MCF 10A (cell line): Measurements from ENCODE around the gene RTN4IP1. TPM values are rescaled to one million over a fixed set of nuclear protein-coding genes. Genes with fewer than 3 reads are reported as not detected.

Source experiments
- BruUV-seq: library from RNA; stranded (reverse); fragments of 400-500 nt; replicated peaks from 2 replicates; lab custom pipeline; 2021; lab: Mats Ljungman, UMichigan
- CTCF ChIA-PET: fragments of 300-600 bp; sonication (Branson Sonifier 250); formaldehyde crosslinking; extraction: SDS; loops from one replicate; lab custom pipeline; 2021; ENCODE audit warnings: antibody characterized with exemption, inconsistent platforms; lab: Yijun Ruan, JAX
- POLR2A ChIA-PET: fragments of 300-600, 350-650 bp; sonication (Branson Sonifier 250); formaldehyde crosslinking; extraction: SDS; loops from one replicate; lab custom pipeline; 2020; ENCODE audit warnings: antibody characterized with exemption, inconsistent platforms; lab: Yijun Ruan, JAX
- DNase-seq: peaks from one replicate; pipeline ENCODE4 v3.0.0-alpha.2; 2018; ENCODE audit not compliant: unreplicated experiment
- H3K27ac Mint-ChIP-seq: one replicate; pipeline ENCODE4 v1.8.0; 2022; ENCODE audit warnings: mild to moderate bottlenecking, low read depth, mixed read lengths; ENCODE audit not compliant: unreplicated experiment
- H3K27me3 Mint-ChIP-seq: one replicate; pipeline ENCODE4 v1.8.0; 2022; ENCODE audit warnings: mixed read lengths; ENCODE audit not compliant: insufficient read depth, unreplicated experiment
- H3K36me3 Mint-ChIP-seq: one replicate; pipeline ENCODE4 v1.8.0; 2022; ENCODE audit warnings: mild to moderate bottlenecking, moderate library complexity, mixed read lengths; ENCODE audit not compliant: insufficient read depth, unreplicated experiment
- H3K4me1 Mint-ChIP-seq: one replicate; pipeline ENCODE4 v1.8.0; 2022; ENCODE audit warnings: mixed read lengths; ENCODE audit not compliant: insufficient read depth, unreplicated experiment
- H3K4me3 Mint-ChIP-seq: one replicate; pipeline ENCODE4 v1.8.0; 2022; ENCODE audit warnings: mild to moderate bottlenecking, moderate library complexity, mixed read lengths; ENCODE audit not compliant: unreplicated experiment
- H3K9me3 Mint-ChIP-seq: one replicate; pipeline ENCODE4 v1.8.0; 2022; ENCODE audit warnings: mixed read lengths; ENCODE audit not compliant: unreplicated experiment
- CTCF ChIP-seq: fragments of 200-600 bp; IDR thresholded peaks from one replicate; pipeline ENCODE4 v1.8.0; 2022; ENCODE audit warnings: antibody characterized with exemption, mild to moderate bottlenecking; ENCODE audit not compliant: unreplicated experiment
- intact Hi-C: fragments of 100-400 bp; cut with micrococcal nuclease; formaldehyde crosslinking; loops from 2 replicates; pipeline ENCODE4 v1.14.1; 2022
- total RNA-seq: library from RNA; stranded (reverse); gene quantifications from 2 replicates; pipeline ENCODE4 v1.2.3, GENCODE V29; 2022

Gene RTN4IP1
- total RNA-seq, 1 experiment from 2014 or later = 6.5 TPM

DNA sequence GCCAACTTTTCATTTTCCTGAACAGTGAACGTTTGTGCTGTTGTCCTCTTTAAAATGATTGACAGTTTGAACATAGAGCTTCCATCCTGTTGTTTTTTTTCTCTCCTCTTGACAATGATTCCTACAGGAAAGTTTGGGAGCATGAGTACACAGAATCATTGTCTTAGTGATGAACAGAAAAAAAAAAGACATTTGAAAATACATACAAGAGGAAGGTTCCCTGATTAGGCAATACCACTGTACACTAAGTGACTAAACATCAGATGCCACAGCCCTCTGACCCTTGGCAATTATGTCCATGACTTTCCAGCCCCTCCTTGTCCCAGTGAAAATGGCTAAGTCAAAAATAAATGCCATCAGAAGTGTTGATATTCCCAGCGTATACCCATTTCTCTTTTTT is 71.5 kb downstream of the RTN4IP1 start:
- TF ChIP-seq CTCF = no peak
- POLR2A ChIA-PET = interaction anchor here (0.9 to 9.1 kb wide), 4 partner anchors 32 to 83 kb away, joined by 3 to 80 read pairs (median 4); no protein-coding TSS in a partner anchor
- intact Hi-C loops = loop anchor here (2.0 kb wide), 1 partner anchor 223 kb away; no protein-coding TSS in a partner anchor
- BruUV-seq = no TSS peak
- CTCF ChIA-PET = interaction anchor here (0.7 to 21.3 kb wide), 5 partner anchors 8 to 1257 kb away, joined by 3 to 404 read pairs (median 5); no protein-coding TSS in a partner anchor
- Mint-ChIP-seq H3K4me1 (peaks cover 30% of the 10 kb centered on the region), H3K4me3 (no peak overlapping the region), H3K27me3 (no peaks in the 10 kb centered on the region), H3K9me3 (no peaks in the 10 kb centered on the region), H3K27ac (peak overlapping the region; percentile 52), H3K36me3 (peaks cover 81% of the 10 kb centered on the region)
- peak; percentile 48 for DNase-seq

- H3K27ac Mint-ChIP-seq = no peak overlapping the region
- no TSS peak for BruUV-seq
- ChIA-PET POLR2A (interaction anchor here (1.7 to 9.1 kb wide), 2 partner anchors 45 to 83 kb away, joined by 3 to 80 read pairs; no protein-coding TSS in a partner anchor), CTCF (interaction anchor here (0.8 to 21.3 kb wide), 9 partner anchors 9 to 110 kb away, joined by 3 to 404 read pairs (median 4); no protein-coding TSS in a partner anchor)
- no peaks in the 10 kb centered on the region for H3K27me3 Mint-ChIP-seq
- no peaks in the 10 kb centered on the region for H3K9me3 Mint-ChIP-seq
- no peak overlapping the region for H3K4me3 Mint-ChIP-seq
- peaks cover 23% of the 10 kb centered on the region for H3K4me1 Mint-ChIP-seq
- intact Hi-C loops = loop anchor here (1.0 to 2.0 kb wide), 3 partner anchors 44 to 222 kb away; no protein-coding TSS in a partner anchor
- H3K36me3 Mint-ChIP-seq = peaks cover 89% of the 10 kb centered on the region
- DNase-seq = no peak
- TF ChIP-seq CTCF = peak; percentile 38
Observed at GRCh38 chr6:106556368-106556960, 72.8 kb downstream of the RTN4IP1 start.

DNA sequence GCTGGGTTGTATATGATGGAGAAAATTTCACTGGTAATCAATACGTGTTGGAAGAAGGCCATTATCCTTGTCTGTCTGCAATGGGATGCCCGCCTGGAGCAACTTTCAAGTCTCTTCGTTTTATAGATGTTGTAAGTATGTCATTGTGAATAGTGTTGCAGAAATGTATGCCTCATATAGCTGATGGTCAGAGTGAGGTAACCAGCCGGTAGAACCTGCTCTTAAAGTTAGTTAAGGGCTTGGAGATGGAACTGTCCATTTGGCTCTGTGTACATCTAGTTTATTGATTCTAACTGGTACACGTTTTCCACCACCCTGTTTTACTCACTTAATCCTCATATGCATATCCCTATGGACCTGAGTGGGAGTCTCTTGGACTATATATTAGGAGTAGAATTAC is 73.5 kb downstream of the RTN4IP1 start:
- no TSS peak for BruUV-seq
- ChIA-PET CTCF (interaction anchor here (1.0 to 21.3 kb wide), 6 partner anchors 10 to 109 kb away, joined by 3 to 404 read pairs (median 6); no protein-coding TSS in a partner anchor), POLR2A (interaction anchor here (0.8 to 9.1 kb wide), 3 partner anchors 44 to 82 kb away, joined by 3 to 80 read pairs (median 4); no protein-coding TSS in a partner anchor)
- intact Hi-C loops = loop anchor here (1.0 to 2.0 kb wide), 3 partner anchors 43 to 221 kb away; no protein-coding TSS in a partner anchor
- Mint-ChIP-seq H3K9me3 (no peaks in the 10 kb centered on the region), H3K27me3 (no peaks in the 10 kb centered on the region), H3K4me3 (no peak overlapping the region), H3K36me3 (peaks cover 92% of the 10 kb centered on the region), H3K27ac (no peak overlapping the region), H3K4me1 (peaks cover 16% of the 10 kb centered on the region)
- no peak for TF ChIP-seq CTCF
- no peak for DNase-seq

DNA sequence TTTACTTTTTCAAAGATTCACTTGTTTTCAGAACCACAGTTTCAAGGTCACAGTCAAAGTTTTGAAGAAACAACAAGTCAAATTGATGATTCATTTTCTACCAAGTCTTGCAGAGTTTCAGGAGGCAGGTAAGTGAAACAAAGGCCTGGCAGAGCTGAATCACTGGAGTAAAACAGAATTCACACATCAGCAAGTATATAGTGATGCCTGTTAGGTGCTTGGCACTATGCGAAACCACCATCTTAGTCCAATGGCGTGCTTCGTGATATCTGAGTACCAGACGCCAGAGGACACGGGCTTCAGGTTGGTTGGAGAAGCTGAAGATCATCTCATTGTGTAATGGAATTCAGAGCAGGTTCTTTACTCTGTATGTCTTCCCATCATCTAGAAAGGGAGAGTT is 75.9 kb downstream of the RTN4IP1 start:
- BruUV-seq = no TSS peak
- CTCF ChIA-PET = interaction anchor here (0.6 to 5.7 kb wide), 4 partner anchors 12 to 561 kb away, joined by 3 to 29 read pairs (median 5); no protein-coding TSS in a partner anchor

More for the DNA sequence above, 75.9 kb downstream of the RTN4IP1 start:
- intact Hi-C loops = no loop called here
- POLR2A ChIA-PET = interaction anchor here (1.1 to 9.1 kb wide), 3 partner anchors 9 to 85 kb away, joined by 3 to 80 read pairs (median 7); no protein-coding TSS in a partner anchor
- Mint-ChIP-seq H3K9me3 (no peaks in the 10 kb centered on the region), H3K4me3 (no peak overlapping the region), H3K27me3 (no peaks in the 10 kb centered on the region), H3K27ac (peak overlapping the region; percentile 16), H3K4me1 (peaks cover 16% of the 10 kb centered on the region), H3K36me3 (peaks cover 77% of the 10 kb centered on the region)
- TF ChIP-seq CTCF = no peak
- DNase-seq = no peak
